ENCODE data around the gene SPTBN4.
"Not testable (repeated sequence)": the region's sequence is repeated elsewhere in the genome, so short reads cannot be mapped to it uniquely, and the experiment has no call there.

Gene SPTBN4

DNA sequence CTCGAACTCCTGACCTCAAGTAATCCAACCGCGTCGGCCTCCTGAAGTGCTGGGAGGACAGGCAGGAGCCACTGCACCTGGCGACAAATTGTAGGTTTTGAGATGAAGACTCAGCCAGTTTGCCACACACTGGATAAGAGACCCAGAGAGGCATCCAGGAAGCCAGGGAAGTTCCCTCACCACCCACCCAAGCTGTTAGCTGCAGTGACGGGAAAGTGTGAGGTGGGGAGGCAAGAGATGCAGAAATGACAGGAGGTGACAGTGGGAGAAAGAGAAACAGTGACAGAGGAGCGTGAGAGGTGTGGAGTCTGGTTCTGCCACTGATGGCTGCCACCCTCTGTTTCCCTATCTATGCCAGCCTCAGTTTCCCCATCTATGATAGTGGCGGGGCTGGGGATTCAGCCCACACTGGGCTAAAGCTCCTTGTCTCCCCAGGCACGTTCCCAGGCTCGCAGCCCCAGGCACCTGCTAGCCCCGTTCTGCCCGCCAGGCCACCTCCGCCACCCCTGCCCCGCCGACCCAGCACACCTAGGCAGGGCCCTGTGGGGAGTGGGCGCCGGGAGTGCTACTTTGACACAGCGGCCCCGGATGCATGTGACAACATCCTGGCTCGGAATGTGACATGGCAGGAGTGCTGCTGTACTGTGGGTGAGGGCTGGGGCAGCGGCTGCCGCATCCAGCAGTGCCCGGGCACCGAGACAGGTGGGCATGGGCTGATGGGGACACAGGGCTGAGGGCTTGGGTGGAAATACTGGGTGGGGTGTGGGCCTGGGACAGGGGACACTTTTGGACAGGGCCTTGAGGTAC, 155.4 kb downstream of the SPTBN4 start:
- DNase-seq = no peak

DNA sequence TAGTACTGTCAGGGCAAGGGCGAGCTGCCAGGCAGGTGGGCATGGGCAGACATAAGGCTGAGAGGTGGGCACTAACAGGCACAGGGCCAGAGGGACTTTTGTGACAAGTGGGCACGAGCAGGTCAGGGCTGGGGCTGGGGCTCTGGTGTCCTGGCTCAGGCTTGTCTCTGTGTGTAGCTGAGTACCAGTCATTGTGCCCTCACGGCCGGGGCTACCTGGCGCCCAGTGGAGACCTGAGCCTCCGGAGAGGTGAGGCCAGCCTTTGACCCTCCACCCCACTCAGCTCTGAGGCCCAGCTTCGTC, 155.9 kb downstream of the SPTBN4 start:
- no peak for DNase-seq

DNA sequence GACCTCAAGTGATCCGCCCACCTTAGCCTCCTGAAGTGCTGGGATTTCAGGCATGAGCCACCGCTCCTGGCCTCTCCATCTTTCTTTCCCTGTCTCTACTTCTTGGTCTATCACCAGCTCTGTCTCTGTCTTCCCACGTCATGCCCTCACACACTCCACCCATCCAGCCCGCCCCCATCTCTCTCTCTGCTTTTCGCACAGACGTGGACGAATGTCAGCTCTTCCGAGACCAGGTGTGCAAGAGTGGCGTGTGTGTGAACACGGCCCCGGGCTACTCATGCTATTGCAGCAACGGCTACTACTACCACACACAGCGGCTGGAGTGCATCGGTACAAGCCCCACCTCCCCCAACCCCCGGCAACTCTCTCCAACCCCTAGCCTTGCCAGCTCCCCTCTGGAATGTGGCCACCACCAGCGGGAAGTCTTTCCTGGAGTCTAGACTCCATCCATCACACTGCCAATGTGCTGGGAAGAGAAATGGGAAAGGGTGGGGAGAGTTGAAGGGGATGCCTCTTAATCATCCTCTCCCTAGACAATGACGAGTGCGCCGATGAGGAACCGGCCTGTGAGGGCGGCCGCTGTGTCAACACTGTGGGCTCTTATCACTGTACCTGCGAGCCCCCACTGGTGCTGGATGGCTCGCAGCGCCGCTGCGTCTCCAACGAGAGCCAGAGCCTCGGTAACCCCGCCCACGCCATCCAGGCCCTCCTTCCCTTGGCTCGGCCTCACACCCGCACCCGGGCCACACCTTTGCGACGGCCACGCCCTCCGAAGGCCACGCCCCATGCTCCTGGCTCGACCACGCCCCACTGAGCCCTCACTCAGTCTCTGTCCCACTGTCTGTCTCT, 156.8 kb downstream of the SPTBN4 start:
- no peak for DNase-seq

DNA sequence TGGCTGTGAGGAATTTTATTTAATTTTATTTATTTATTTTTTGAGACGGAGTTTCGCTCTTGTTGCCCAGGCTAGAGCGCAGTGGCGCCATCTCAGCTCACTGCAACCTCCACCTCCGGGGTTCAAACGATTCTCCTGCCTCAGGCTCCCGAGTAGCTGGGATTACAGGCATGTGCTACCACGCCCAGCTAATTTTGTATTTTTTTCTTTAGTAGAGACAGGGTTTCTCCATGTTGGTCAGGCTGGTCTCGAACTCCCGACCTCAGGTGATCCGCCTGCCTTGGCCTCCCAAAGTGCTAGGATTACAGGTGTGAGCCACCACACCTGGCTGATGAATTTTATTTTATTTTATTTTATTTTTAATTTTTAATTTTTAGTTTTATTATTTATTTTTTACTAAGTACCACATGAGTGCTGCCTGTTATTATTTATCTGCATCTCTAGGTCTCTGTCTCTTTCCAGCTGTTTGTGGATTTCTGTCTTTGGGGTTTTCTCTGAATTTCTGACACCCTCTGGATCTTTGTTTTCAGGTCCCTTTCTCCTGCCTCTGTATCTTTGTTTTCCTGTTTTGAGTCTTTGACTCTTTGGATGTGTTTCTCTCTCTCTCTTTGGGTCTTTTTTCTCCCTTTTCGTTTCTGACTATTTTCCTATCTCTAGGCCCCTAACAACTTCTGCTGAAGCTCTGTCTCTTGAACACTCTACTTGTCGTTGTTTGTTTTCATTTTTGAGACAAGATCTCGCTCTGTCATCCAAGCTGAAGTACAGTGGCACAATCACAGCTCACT, 157.8 kb downstream of the SPTBN4 start:
- not testable (repeated sequence) for DNase-seq

DNA sequence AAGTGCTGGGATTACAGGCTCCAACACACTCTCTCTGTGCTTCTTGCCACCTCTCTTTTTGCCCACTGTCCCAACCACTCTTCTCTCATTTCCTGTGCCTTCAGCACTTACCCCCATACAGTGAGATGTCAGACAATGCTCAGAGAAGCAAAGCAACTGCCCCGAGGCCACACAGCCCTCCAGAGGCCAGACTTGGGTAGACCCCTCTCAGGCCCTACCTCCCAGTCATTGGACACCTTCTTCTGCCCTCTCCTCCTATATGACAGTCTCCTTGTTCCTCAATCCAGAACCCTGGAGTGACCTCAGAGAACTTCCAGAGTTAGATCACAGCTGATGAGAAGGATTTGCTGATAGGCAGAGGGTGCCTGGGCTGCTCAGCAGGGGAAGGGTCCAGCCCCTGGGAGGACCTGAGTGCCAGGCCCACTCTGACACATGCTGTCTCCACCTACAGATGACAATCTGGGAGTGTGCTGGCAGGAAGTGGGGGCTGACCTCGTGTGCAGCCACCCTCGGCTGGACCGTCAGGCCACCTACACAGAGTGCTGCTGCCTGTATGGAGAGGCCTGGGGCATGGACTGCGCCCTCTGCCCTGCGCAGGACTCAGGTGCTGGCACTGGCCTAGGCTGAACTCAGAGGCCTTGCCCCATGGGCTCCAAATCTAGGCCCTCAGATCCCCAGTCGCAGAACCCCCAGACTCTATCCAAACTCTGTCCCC, 158.8 kb downstream of the SPTBN4 start:
- no peak for DNase-seq

All from activated gamma-delta T cell (primary cell).